Medulla oblongata (tissue), 1 donor: Measurements from ENCODE around the gene C1orf53.
"Not testable (repeated sequence)": the region's sequence is repeated elsewhere in the genome, so short reads cannot be mapped to it uniquely, and the experiment has no call there.

ENCODE experiments used
- DNase-seq: peaks from one replicate; pipeline ENCODE4 v3.0.0-alpha.2; 2015; ENCODE audit errors: extremely low spot score

The C1orf53 gene

DNA sequence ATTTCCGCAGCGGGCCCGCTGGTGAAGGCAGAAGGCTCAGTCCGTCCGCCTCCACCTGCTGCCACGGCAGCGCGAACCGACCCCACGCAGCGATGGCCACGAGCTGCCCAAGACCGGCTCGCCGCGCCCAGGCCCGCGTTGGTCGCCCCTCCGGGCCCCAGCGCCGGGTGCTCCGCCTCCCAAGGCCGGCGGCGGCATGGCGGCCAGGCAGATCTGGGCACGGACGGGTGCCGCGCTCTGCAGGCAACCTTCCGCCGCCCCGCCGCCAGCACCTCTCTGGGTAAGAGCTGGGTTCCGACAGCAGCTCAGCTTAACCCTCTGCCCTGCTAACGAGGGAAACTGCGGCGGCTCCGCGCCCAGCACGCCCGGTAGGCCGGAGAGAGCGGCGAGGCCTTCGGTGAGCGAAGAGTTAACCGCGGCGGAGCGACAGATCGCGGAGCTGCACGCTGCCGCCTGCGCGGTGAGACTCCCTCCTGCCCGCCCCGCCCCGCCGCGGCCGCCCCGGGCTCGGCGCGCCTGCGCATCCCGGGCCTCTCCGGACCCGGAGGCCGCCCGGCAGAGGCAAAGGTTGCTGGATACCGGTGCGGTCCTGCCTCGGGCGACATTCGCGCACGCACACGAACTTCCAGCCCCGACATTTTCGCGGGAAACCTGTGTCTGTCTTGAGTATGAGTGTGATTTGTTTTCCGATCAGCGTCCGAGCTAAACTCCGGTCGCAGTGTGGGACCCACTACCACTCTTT lies at the start of gene C1orf53:
Gene C1orf53 (plus strand): TSS at position 177 of the 742 bp plus-strand sequence. CDS start 20 bp downstream, at position 197.
- DNase-seq = peak; percentile 85

DNA sequence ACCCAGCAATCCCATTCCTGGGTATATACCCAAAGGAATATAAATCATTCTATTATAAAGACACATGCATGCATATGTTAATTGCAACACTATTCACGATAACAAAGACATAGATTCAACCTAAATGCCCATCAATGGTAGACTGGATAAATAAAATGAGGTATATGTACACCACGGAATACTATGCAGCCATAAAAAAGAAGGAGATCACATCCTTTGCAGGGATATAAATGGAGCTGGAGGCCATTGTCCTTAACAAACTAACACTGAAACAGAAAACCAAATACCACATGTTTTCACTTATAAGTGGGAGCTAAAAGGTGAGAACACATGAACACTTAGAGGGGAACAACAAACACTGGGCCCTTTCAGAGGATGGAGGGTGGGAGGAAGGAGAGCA lies 46.7 kb upstream of the C1orf53 start:
- not testable (repeated sequence) for DNase-seq

DNA sequence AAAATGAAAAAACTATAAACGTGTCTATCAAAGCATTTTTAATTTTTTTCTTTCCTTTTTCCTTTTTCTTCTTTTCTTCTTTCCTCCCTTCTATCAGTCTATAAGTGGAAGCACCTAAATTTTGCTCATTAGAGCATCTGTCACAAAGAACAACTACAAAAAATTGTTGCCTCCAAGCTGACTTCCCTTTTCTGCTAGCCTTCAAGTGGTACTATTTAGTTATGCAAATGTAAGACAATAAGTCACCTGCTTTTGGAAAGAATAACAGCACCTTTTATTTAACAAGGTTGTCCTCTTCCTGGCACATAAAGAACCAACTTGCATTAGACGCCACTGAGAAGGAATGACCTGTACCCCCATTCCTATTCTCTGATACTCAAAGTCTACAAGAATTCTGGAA lies 45.0 kb upstream of the C1orf53 start:
- no peak for DNase-seq

DNA sequence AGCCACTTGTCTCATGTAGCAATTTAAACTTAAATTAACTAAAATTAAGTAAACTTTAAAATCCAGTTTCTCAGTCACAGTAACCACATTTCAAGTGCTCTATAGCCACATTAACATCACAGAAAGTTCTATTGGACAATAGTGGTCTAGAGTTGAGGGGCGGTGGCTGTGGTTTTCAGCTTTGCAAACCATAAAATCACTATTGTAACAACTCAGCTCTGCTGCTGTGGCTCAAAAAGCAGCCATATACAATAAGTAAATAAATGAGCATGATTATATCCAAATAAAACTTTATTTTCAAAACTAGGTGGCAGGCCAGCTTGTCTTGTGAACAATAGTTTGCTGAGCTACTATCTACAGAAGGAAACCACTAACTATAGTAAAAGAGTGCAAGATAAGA lies 43.4 kb upstream of the C1orf53 start:
- DNase-seq = no peak

DNA sequence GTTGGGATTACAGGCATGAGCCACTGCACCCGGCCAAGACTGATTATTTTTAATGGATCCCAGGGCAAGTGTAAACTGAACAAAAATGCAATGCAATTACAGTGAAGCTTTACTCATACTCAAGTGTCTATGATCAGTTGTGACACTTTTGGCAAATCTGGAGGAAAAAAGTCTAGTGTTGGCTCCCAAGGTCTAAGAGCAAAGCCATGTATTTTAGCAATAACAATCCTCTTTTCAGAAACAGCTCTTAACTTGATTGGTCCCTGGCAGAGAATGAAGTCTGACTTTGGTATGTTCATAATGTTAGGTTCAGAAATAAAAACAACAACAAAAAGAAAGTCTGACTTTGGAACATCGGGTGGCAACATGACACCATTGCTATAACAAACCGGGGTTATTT lies 40.2 kb upstream of the C1orf53 start:
- no peak for DNase-seq

DNA sequence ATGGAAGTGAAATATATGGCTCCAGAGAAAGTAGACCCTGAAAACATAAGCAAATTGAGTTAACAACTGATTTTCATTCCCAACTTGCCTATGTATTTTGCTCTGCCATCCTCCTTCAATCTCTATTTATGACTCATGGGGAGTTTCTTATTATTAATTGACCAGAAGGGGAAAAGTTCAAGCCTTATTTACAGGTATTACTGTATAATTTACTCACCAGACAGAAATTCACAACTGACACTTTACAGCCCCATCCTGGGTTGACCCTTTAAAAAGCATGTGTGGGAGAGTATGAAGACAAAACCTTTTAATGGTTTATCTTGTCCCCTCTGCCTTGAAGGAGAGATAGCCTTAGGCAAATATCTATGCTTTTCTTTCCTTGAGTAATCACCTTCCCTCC lies 39.8 kb upstream of the C1orf53 start:
- no peak for DNase-seq

DNA sequence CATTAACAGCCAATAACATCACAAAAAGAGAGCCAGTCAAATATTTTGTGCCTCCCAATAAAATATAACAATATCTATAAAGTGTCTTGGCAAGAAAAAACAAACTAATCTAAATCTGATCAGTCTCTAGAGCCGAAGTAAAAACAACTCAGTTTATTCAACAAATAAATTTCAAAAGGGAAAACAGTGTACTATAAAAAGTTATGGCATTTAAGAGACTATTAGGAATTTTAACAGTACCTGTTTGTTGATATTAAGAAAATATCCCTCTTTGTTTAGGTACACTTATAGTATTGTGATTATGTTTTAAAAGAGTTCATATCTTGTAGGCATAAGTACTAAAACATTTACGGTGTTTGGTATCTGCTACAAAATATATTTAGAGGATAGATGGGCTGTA lies 36.6 kb upstream of the C1orf53 start:
- DNase-seq = no peak

DNA sequence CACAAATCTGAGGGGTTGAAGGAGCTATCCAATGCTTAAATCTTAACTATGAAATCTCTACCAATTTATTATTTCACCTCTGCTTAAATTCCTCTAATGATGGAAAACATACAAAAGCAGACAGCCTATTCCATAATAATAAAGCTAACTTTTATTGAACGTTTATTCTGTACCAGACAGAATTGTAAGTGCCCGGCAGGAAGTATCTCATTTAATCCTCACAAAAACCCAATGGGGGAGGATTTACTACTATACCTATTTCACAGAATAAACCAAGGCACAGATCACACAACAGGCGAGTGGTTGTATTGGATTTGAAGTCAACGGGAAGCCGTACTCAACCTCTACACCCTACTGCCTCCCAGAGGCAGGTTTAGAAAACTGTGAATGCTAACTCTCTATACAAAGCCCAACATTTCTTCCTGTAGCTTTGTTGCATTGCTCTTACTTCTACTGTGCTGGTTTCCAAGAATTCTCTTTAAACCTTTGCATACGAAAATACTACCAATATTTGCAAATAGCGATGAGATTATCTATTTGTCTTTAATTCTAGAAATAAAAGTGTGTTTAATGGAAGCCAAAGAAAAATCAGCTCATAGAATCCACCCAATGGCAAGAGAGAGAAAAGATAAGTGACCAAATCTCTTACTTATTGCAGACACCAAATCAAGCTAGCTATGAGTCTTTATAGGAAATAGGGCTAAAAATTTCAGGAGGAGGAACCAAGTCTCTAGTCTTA lies 33.5 kb upstream of the C1orf53 start:
- peak; percentile 50 for DNase-seq

DNA sequence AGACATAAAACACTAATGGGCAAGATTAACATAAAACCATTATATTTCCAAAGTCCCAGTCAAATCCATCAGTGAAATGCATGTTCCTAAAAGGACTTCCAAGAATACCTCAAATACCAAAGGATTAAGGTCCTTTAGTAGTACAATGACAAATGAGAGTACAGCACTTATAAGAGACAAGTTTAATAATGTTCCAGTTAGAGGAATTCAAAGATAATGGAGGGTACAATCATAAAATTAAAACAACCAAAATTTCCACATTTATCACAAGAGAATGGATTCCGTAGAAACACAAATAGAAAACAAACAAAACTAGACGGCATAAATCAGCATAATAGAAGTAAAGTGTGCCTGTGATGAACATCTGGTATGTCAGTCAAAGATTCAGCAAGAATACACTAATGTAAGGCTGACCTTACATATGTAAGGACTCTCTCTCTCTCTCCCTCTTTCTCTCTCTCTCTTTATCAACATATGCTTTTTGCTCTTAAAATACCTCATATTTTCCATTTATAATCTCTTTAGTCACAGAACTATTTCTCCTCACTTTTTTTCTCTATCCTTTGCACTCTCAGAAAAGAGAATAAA lies 32.8 kb upstream of the C1orf53 start:
- DNase-seq = no peak

DNA sequence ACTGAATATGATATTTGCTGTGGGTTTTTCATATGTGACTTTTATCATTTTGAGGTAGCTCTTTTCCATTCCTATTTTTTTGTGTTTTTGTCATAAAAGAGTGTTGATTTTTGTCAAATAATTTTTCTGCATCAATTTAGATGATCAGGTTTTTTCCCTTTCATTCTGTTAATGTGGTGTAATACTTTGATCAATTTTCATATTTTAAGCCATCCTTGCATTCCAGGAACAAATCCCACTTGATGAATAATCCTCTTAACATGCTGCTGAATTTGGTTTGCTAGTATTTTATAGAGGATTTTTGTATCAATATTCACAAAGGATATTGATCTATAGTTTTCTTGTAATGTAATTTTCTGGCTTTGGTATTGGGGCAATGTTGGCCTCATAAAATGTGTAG lies 25.5 kb upstream of the C1orf53 start:
- DNase-seq = no peak

DNA sequence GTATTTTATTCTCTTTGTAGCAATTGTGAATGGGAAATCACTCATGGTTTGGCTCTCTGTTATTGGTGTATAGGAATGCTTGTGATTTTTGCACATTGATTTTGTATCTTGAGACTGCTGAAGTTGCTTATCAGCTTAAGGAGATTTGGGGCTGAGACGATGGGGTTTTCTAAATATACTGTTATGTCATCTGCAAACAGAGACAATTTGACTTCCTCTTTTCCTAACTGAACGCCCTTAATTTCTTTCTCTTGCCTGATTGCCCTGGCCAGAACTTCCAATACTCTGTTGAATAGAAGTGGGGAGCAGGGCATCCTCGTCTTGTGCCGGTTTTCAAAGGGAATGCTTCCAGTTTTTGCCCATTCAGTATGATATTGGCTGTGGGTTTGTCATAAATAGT lies 22.0 kb upstream of the C1orf53 start:
- not testable (repeated sequence) for DNase-seq

DNA sequence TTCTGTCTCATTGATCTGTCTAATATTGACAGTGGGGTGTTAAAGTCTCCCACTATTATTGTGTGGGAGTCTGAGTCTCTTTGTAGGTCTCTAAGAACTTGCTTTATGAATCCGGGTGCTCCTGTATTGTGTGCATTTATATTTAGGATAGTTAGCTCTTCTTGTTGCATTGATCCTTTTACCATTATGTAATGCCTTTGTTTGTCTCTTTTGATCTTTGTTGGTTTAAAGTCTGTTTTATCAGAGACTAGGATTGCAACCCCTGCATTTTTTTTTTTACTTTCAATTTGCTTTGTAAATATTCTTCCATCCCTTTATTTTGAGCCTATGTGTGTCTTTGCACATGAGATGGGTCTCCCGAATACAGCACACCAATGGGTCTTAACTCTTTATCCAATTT lies 20.2 kb upstream of the C1orf53 start:
- DNase-seq = not testable (repeated sequence)

DNA sequence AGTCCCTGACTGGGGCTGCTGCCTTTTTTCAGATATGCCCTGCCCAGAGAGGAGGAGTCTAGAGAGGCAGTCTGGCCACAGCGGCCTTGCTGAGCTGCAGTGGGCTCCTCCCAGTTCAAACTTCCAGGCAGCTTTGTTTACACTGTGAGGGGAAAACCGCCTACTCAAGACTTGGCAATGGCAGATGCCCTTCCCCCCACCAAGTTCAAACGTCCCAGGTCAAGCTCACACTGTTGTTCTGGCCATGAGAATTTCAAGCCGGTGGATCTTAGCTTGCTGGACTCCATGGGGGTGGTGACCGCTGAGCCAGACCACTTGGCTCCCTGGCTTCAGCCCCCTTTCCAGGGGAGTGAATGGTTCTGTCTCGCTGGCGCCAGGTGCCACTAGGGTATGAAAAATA lies 18.3 kb upstream of the C1orf53 start:
- DNase-seq = no peak

DNA sequence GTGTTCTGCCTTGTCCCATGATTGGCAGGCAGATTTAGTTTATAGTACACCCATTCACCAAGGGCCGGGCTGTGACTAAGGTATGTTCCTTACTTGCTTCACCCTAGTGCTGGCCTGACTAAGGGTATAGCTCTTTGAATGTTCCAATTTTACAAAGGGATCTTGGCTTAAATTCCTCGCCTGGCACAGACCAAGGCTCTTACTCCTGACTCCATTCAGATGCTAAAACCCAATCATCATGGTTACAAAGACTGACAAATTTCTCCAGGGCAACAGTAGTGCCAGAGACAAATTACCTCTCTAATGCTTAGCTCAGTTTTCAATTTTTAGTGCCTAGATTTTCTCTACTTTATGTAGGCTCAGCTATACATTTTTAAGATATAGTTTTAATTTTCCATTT lies 11.5 kb upstream of the C1orf53 start:
- peak; percentile 47 for DNase-seq

DNA sequence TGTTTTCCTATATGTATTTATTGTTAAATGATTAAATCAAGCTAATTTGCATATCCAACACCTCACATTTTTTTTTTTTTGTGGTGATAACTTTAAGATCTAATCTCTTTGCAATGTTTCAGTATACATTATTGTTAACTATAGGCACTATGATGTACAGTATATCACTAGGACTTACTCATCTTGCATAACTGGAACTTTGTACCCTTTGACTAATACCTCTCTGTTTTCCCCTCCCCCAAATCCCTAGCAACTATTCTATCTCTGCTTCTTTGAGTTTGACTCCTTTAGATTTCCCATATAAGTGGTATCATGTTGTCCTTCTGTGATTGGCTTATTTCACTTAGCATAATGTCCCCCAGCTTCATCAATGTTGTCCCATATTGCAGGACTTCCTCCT lies 9.7 kb upstream of the C1orf53 start:
- DNase-seq = no peak

DNA sequence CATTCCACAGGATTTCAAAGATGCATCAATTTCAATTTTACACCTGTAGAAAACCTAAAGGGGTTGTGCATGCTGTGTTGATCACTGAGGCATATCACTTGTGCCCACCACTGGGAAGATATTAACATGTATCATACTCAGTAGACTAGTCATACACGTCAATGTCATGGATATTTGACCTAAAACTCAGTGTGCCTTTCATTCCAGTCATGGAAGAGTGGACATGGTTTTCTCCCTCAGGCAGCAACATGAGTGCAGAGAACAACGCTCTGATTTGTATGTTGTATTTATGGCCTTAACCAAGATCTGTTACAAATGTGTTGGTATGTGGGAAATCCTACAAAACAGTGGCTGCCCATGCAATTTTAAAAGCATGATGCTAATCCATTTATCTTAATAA lies 6.1 kb upstream of the C1orf53 start:
- no peak for DNase-seq

DNA sequence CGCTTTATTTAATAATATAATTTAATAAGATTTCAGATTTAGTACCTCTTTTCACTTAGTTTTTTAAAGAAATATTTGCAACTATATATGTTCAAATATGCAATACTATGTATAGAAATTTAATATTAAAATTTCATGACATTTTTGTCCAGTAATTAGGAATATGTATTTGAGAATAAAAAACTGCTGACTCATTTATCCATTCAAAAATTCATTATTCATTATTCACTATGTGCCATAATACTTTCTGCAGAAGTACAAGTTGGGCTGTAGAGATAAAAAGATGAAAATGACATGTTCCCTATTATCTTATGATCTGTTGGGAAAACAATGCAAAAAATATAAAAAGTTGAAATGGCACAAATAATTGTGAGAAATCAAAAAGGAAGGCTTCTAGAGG lies 3.4 kb upstream of the C1orf53 start:
- DNase-seq = no peak

DNA sequence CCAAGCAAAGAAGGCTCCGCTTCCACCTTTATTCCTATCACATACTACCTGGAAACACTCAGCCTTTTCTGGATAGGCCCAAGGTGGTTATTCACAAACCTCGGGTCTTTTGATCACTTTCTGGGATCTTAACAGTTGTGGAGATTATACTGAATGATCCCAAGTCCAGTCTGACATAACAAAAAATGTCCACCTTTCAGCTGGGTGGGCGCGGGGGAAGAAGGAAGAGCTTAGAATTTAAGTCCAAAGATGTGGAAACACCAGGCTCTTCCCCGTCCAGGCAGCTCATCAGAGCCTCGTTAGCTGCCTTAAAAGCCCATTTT lies 338 bp upstream of the C1orf53 start:
- DNase-seq = no peak

DNA sequence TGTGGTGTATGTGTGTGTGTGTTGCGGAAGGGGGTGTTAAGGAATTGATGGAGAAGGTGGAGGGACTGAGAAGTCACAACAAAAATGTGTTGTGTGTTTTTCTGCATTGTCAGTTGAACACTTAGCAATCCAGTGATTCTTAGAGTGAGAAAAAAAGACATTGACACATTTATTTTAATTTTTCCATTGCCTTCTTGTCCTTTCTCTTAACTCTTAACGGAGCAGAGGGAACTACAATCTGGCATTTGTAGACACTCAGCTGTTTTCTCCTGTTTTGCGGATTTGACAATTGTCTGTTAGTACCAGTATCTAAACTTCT lies 725 bp downstream of the C1orf53 start:
- peak; percentile 49 for DNase-seq

DNA sequence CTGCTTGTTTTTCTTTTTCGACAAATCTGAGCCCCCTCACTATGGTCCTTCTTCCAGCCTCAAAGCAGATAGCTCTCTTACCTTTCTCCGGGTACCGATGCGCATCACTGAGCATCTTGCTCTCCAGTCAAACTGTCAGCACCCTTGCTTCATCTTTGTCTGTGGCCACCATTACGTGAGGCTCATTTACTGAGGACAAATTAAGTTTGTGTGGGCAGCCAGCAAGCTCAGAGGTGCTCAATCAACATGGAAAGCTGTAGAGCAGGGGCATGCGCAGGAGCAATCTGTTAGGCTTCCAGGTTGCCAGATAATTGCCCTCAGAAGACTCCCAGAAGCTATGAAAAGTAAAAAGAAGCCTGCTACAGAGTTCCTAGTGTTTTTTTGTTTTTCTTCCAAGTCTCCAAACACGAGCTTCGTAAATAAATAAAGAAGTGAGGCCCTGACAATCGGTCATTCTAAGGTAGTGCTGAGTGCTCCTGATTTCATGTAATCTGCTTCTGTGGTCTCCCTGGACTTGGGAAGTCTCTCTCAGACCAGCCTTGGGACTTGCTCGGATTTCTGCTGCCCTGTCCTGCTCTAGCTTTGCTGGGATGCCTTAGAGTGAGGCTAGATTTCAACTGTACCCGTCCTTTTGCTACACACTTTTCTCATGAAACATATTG lies 1.8 kb downstream of the C1orf53 start:
- DNase-seq = no peak

DNA sequence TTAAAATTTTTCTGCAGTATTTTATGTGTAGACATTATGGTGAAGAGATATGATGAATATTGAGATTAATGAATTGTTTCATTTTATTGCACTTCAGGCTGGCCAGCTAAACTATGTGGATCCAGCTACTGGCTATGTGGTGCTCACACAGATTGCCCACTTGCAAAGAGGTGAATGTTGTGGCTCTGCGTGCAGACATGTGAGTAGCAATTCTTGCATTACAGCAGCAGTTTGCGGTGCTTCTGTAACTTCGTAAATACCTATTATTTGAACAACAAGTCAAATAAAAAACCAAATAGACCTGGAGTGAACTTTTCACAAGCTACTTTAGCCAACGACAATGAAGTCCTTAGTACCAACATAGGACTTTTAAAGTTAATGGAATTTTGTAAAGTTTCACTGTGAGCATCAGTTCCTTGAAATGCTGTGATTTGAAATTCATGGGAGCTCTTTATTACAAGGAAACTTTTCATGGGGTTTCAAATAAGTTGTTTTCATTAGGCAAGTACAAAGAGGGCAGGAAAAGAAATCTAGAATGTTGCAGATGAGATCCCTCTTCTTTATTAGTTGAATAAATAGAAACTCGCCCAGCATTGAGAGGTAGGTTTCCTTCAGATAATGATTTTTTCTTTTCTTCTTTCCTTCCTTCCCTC lies 3.4 kb downstream of the C1orf53 start:
- DNase-seq = no peak
